GM18502 (cell line): ENCODE data around the gene NCAPG.

Experiments
- ATAC-seq: cut with Tn5 transposase; IDR thresholded peaks from one replicate; pipeline ENCODE4 v1.9.1; 2021; ENCODE audit warnings: mild to moderate bottlenecking; ENCODE audit not compliant: unreplicated experiment, poor library complexity

NCAPG gene

GRCh38 chr4:17867276-17867675, 56.5 kb downstream of the NCAPG start:
- ATAC-seq = no peak

- ATAC-seq = no peak
Measured at GRCh38 chr4:17869327-17869726, 58.5 kb downstream of the NCAPG start.

GRCh38 chr4:17875402-17876070, 64.8 kb downstream of the NCAPG start:
- ATAC-seq = peak; percentile 98

- no peak for ATAC-seq
Measured at GRCh38 chr4:17876943-17877342, 66.2 kb downstream of the NCAPG start.

DNA sequence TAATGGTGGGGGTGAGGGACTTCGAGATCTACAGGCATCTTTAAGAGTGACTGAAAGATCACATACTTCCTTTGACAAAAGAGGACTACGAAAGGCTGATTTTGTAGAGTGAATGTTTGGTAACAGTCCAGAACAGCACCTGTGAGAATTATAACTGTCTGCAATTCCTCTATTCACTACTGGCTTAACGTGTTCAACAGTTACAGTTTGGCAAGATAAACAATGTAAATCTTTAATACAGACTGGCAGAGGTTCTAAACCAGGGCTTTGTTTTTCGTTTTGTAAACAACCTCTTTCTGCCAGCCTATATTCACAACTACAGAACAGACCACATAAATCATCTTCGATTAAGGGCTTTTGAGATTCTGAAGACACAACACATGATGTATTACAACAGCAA, 66.9 kb downstream of the NCAPG start:
- no peak for ATAC-seq

DNA sequence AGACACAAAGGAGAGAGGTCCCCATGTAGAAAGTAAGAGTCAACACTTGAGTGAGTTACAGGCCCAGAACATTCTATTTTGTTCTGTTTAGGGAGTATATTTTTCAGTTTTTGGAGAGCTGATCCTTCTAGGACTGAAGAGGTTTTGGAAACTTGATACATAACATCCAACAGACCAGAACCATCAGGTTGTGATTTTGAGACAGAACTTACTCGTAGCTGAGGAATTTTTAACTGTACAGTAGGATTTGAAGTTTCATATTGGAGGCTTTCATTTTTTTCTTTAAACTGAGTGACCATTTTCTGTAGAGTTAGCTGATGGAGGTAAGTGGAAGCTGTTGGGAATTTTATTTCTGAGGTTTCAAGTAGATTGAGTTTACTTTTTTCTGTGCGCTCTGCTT, 73.3 kb downstream of the NCAPG start:
- ATAC-seq = no peak

- ATAC-seq = no peak
Measured at GRCh38 chr4:17884511-17884910, 73.7 kb downstream of the NCAPG start.

GRCh38 chr4:17889692-17890091, 78.9 kb downstream of the NCAPG start:
- no peak for ATAC-seq

- no peak for ATAC-seq
Measured at GRCh38 chr4:17894421-17894820, 83.6 kb downstream of the NCAPG start.
